ENCODE measurements around the gene PRAMEF15.
"Not testable (repeated sequence)": the region's sequence is repeated elsewhere in the genome, so short reads cannot be mapped to it uniquely, and the experiment has no call there.

Gene PRAMEF15

DNA sequence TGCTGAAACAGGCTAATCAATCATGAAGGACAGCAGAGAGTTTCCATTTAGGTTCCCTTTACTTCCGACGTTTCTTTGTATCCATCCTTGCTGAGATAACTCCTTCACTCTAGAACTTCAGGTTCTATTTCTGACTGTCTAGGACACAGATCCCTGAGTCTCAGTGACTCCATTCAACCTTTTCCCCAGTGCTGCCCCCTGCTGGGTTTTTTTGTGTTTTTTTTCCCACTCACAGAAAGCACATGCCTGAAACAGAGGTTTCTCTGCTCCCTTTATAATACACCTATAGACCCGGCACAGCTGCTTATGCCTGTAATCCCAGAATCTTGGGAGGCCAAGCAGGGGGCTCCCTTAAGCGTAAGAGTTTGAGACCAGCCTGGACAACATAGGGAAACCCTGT lies 53.2 kb downstream of the PRAMEF15 start:
- DNase-seq (ENCODE audit: insufficient read length, low spot score); FAIRE-seq: not testable (repeated sequence)
- TF ChIP-seq, protein P1, sequence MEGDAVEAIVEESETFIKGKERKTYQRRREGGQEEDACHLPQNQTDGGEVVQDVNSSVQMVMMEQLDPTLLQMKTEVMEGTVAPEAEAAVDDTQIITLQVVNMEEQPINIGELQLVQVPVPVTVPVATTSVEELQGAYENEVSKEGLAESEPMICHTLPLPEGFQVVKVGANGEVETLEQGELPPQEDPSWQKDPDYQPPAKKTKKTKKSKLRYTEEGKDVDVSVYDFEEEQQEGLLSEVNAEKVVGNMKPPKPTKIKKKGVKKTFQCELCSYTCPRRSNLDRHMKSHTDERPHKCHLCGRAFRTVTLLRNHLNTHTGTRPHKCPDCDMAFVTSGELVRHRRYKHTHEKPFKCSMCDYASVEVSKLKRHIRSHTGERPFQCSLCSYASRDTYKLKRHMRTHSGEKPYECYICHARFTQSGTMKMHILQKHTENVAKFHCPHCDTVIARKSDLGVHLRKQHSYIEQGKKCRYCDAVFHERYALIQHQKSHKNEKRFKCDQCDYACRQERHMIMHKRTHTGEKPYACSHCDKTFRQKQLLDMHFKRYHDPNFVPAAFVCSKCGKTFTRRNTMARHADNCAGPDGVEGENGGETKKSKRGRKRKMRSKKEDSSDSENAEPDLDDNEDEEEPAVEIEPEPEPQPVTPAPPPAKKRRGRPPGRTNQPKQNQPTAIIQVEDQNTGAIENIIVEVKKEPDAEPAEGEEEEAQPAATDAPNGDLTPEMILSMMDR (IDR thresholded peaks at IDR 0.05; ENCODE audit: insufficient read depth, missing control alignments) = peak; percentile 7
